ENCODE data around the gene NR1D1. TPM values are rescaled to one million over a fixed set of nuclear protein-coding genes. Genes with fewer than 3 reads are reported as not detected.

The NR1D1 gene
- total and polyA plus RNA-seq, 2 of the 8 experiments (the other 6 are each of a cell fraction or from before 2014, with no cell fraction given): 1.5 to 4.6 TPM

DNA sequence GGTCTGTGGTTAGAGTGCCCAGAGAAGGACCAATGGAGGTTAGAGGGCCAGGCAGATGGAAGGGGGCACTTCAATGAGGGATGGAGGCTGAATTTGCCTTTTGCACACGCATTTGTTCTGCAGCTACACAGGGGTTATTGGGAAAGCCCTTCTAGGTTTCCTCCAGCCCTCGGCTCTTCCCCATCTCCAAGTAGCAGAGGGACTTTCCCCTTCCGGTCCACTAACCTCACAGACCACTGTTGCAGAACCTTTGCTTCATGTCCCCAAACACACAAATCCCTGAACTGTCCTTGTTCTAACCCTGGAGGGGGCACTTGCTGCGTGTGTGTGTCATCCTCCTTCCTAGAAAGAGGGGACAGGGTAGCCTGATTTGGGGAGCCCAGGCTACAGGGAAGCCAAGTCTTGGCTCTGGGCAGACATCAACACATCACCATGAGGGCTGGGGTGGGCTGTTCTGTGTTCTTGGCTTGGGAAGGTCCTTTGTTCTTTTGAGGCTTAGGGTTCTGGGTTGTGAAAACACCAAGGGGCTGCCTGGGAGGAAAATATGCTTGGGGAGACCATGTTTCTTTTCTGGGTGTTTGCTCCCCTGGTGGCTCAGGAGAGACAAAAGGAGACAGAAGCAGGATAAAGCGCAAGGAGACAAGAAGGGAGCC is 7.3 kb upstream of the NR1D1 start:
- no peak for TF ChIP-seq YY1 (IDR thresholded peaks at IDR 0.05; ENCODE audit: low read depth, low read length)
- TF ChIP-seq CHD1 (IDR thresholded peaks at IDR 0.05; ENCODE audit: low read depth, low read length): no peak
- TF ChIP-seq CREB1 (IDR thresholded peaks at IDR 0.05): no peak
- TF ChIP-seq KDM4A (IDR thresholded peaks at IDR 0.05; ENCODE audit: low read depth, low read length, severe bottlenecking): no peak
- TF ChIP-seq, protein P1, sequence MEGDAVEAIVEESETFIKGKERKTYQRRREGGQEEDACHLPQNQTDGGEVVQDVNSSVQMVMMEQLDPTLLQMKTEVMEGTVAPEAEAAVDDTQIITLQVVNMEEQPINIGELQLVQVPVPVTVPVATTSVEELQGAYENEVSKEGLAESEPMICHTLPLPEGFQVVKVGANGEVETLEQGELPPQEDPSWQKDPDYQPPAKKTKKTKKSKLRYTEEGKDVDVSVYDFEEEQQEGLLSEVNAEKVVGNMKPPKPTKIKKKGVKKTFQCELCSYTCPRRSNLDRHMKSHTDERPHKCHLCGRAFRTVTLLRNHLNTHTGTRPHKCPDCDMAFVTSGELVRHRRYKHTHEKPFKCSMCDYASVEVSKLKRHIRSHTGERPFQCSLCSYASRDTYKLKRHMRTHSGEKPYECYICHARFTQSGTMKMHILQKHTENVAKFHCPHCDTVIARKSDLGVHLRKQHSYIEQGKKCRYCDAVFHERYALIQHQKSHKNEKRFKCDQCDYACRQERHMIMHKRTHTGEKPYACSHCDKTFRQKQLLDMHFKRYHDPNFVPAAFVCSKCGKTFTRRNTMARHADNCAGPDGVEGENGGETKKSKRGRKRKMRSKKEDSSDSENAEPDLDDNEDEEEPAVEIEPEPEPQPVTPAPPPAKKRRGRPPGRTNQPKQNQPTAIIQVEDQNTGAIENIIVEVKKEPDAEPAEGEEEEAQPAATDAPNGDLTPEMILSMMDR (IDR thresholded peaks at IDR 0.05; ENCODE audit: control extremely low read depth in 1 of 3, insufficient read depth in 1 of 3, low read depth in 1 of 3, low read length in 3 of 3): 0 out of 4 replicates have a peak, but pooled peaks of 1 of the 3 experiments have one; percentile 9
- TF ChIP-seq KDM1A (IDR thresholded peaks at IDR 0.05; ENCODE audit: borderline replicate concordance, low read length): 0 out of 2 replicates have a peak, but pooled peaks have one; percentile 8
- TF ChIP-seq ATF3 (IDR thresholded peaks at IDR 0.05; ENCODE audit: insufficient read depth, low read depth, low read length): no peak
- no peak for TF ChIP-seq SUZ12 (IDR thresholded peaks at IDR 0.05; ENCODE audit: low read length)
- TF ChIP-seq RFX5 (IDR thresholded peaks at IDR 0.05; ENCODE audit: borderline replicate concordance, low read depth, low read length): no peak
- no peaks in the 10 kb centered on the region for H3K9me3 ChIP-seq (ENCODE audit: insufficient read depth in 2 of 2, low read depth in 1 of 2, low read length in 1 of 2)
- H3K23me2 ChIP-seq (ENCODE audit: low read depth, low read length): no peaks in the 10 kb centered on the region
- no peaks in the 10 kb centered on the region for H4K20me1 ChIP-seq (replicated peaks in 1 of 2; ENCODE audit: control insufficient read depth in 1 of 2, insufficient read depth in 2 of 2, low read length in 2 of 2)
- H3K79me1 ChIP-seq (ENCODE audit: low read depth, low read length): no peaks in the 10 kb centered on the region
- CTCF ChIA-PET (ENCODE audit: partially characterized antibody): interaction anchor here (0.8 to 2.8 kb wide), 13 partner anchors 9 to 237 kb away, joined by 3 to 10 read pairs (median 4); no protein-coding TSS in a partner anchor
- peak overlapping the region; percentile 3 for H4K5ac ChIP-seq (ENCODE audit: insufficient read length, low read depth, low read length)
- peak overlapping the region; percentile 46 to 50 for H3K4me2 ChIP-seq (ENCODE audit: insufficient read depth in 1 of 2, low read depth in 2 of 2, low read length in 2 of 2)
- H3K56ac ChIP-seq (replicated peaks; ENCODE audit: insufficient read length, low read depth, low read length): no peak overlapping the region
- peaks cover 41 to 54% (median 46%) of the 10 kb centered on the region in 4 experiments for H3K4me1 ChIP-seq (replicated peaks in 1 of 4; ENCODE audit: control insufficient read depth in 3 of 4, insufficient read depth in 4 of 4, low read length in 3 of 4)
- no peak overlapping the region for H3K4ac ChIP-seq (replicated peaks; ENCODE audit: insufficient read length, low read depth, low read length)
- peak overlapping the region in 1 of 4 experiments; percentile 13; a peak in 2 of 8 replicates for H3K4me3 ChIP-seq (ENCODE audit: extremely low read depth in 1 of 4, insufficient read depth in 2 of 4, low read depth in 3 of 4, low read length in 4 of 4)
- H3K9ac ChIP-seq (replicated peaks in 1 of 4; ENCODE audit: extremely low read depth in 1 of 4, low read depth in 3 of 4, low read length in 3 of 4): no peak overlapping the region
- 0 out of 2 replicates have a peak overlapping the region, but pooled peaks have one; percentile 14 for H2AK5ac ChIP-seq (ENCODE audit: low read depth, low read length)
- H2BK15ac ChIP-seq (ENCODE audit: low read length): peak overlapping the region; percentile 62
- no peak overlapping the region for H3K14ac ChIP-seq (ENCODE audit: insufficient read length)
- peak overlapping the region; percentile 27 for H2BK20ac ChIP-seq (ENCODE audit: low read length)
- no peaks in the 10 kb centered on the region for H3K79me2 ChIP-seq (ENCODE audit: control insufficient read depth in 1 of 2, insufficient read depth in 2 of 2, low read length in 2 of 2)
- DNase-seq (ENCODE audit: low read depth in 1 of 2, low spot score in 2 of 2) (peak in 1 of 2 experiments; percentile 62), FAIRE-seq (no peak)
- H2BK120ac ChIP-seq (replicated peaks; ENCODE audit: low read depth, low read length): peak overlapping the region; percentile 3
- H2BK5ac ChIP-seq (ENCODE audit: low read depth, low read length): peak overlapping the region; percentile 6; the same call in 1 of the 2 replicates
- H3K18ac ChIP-seq (ENCODE audit: extremely low read depth, low read length): peak overlapping the region; percentile 63
- no peak overlapping the region for H3K27ac ChIP-seq (ENCODE audit: low read depth, low read length)
- peak overlapping the region; percentile 17; the same call in 1 of the 2 replicates for H4K8ac ChIP-seq (ENCODE audit: extremely low read depth, insufficient read depth, low read length)
- H3K27me3 ChIP-seq (replicated peaks in 1 of 4; ENCODE audit: control insufficient read depth in 3 of 4, extremely low read depth in 1 of 4, insufficient read depth in 3 of 4, low read length in 3 of 4): peaks cover 0 to 26% (median 19%) of the 10 kb centered on the region in 4 experiments; a peak in 6 of 7 replicates
- POLR2A ChIA-PET (ENCODE audit: partially characterized antibody): interaction anchor here (0.8 to 20.8 kb wide), 11 partner anchors 9 to 95 kb away, joined by 3 to 399 read pairs (median 5); partner anchors contain the start of genes CASC3, MED24 and MSL1
- H3K23ac ChIP-seq (ENCODE audit: insufficient read length): no peak overlapping the region
- 53% methylated on average over 5 of the region's 5 CpGs; no CpG with 5 or more reads in 1 of the 2 experiments for WGBS, 2 experiments (ENCODE audit: extremely low coverage in 1 of 2, insufficient coverage in 1 of 2, insufficient read length in 1 of 2, insufficient replicate concordance in 2 of 2, low coverage in 1 of 2, low lambda C conversion rate in 2 of 2, missing lambda C conversion rate in 1 of 2)
- peak overlapping the region; percentile 46 for H4K91ac ChIP-seq (replicated peaks; ENCODE audit: insufficient read length, low read length)
- peak overlapping the region; percentile 78 for H2BK12ac ChIP-seq (ENCODE audit: low read depth, low read length)
- H3K36me3 ChIP-seq (ENCODE audit: control insufficient read depth in 2 of 4, insufficient read depth in 4 of 4, low read length in 3 of 4): no peaks in the 10 kb centered on the region
- peak overlapping the region; percentile 82 for H2AFZ ChIP-seq (ENCODE audit: low read length)

Data from H1 (cell line).